Fibroblast of skin of left quadriceps (primary cell): Measurements from ENCODE around the gene AP2B1.

Source experiments
- DNase-seq, 2 experiments: peaks; one replicate each; pipeline ENCODE4 v3.0.0-alpha.2; 2013; ENCODE audit warnings: low read depth in 2 of 2

AP2B1 gene

DNA sequence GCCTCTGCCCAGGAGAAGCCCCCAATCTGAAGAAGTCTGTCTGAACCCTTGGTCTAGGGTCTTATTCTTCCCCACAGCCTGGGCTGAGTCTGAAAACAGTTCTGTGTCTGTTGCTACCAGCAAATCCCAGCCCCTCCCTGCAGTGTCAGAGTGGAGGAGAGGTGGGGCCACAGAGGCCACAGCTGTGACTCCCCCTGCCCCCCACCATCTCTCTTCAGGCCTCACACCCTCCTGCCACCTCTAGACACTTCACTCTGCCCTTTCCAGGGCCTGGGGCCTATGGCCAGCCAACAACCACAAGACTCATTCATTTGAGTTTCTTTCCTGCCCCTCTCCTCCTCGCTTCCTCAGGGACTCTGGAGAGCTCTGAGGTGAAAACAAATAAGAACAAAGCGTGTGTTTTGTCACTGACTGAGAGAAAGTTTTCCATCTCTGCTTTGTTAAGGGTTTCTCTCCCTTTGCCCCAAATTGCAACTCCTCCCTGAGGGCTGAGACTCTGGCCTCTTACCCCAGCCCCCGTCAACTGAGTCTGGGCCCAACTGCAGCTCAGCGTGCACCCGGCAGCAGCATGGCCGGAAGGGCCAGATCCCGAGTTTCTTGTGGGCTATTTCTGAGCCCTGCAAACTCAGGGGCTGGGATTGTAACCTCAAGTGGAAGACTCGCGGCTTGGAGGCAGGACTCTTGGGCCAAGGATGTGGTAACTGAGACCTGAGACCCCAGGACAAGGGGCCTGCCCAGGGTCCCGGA, 186.7 kb downstream of the AP2B1 start:
- no peak for DNase-seq

DNA sequence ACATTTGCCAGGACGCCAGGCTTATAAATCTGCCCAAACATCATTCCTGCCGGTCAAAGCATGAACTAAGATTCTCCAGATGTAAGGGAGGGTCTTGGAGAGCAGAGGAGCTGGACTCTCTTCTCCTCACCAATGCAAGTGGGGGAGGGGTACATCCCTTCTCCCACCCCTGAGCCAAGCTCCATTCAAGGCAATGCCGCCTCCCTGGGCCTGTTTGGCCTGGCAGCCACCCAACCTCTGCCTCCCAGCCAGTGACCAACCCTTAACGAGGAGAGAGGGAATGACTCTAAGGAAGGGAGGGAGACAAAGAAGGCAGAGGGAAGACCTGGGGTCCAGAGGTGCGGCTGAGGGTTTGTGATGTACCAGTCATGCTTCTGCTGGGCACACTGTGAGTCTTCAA, 187.4 kb downstream of the AP2B1 start:
- no peak for DNase-seq

DNA sequence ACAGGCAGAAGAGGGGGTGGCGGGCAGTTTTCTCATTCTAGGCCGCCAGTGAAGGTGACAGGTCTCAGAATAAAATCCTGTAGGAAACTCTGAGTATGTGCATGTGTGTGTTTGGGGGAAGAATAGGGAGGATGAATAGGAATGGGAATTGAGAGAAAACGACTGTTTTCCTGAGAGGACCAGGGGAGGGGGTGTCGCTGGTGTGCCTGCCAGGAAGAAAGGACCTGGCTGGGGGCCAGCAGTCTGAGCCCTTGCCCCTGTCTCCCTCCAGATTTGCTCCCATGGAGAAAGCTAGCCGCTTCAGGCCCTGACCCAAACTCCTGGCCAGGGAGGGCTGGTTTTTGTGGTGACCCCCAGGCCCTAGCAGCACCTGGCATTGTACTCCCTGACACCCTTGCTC, 187.9 kb downstream of the AP2B1 start:
- DNase-seq = no peak

DNA sequence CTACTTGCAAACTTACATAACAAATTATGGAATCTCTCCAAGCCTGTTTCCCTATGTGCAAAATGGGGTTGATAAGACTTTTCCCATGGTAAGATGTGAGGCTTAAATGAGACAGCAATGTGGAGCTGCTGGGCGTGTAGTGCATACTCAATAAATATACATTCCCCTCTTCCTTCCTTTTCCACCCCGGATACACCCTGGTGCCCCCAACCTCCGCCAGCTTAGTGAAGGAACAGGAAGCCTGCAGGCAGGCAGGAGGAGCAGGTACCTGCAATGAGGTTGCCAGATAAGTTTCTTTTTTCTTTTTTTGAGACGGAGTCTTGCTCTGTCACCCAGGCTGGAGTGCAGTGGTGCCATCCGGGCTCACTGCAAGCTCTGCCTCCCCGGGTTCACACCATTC, 188.5 kb downstream of the AP2B1 start:
- no peak for DNase-seq
